Activated CD4-positive, alpha-beta T cell treated with anti-CD3 and anti-CD28 coated beads for 36 hours (primary cell): ENCODE measurements around the gene NFX1. TPM values are rescaled to one million over a fixed set of nuclear protein-coding genes. Genes with fewer than 3 reads are reported as not detected.

Experiments used
- ATAC-seq: fragments of 200-7000 bp; cut with Tn5 transposase; one replicate; pipeline ENCODE4 v1.10.0; 2021; ENCODE audit warnings: mild to moderate bottlenecking, moderate library complexity
- CTCF ChIA-PET: fragments of 350-600 bp; sonication (Branson Sonifier 250); formaldehyde crosslinking; loops from one replicate; lab custom pipeline; 2021; ENCODE audit warnings: antibody characterized with exemption; lab: Charles Lee
- POLR2A ChIA-PET: fragments of 350-600 bp; sonication (Branson Sonifier 250); formaldehyde crosslinking; loops from one replicate; lab custom pipeline; 2021; ENCODE audit warnings: antibody characterized with exemption, inconsistent platforms; lab: Charles Lee
- DNase-seq: peaks from one replicate; pipeline ENCODE4 v3.0.0-alpha.2; 2020
- H3K27ac Mint-ChIP-seq: one replicate; pipeline ENCODE4 v1.8.0; 2021; ENCODE audit warnings: mixed read lengths
- H3K27me3 Mint-ChIP-seq: one replicate; pipeline ENCODE4 v1.8.0; 2021; ENCODE audit warnings: mixed read lengths
- H3K36me3 Mint-ChIP-seq: one replicate; pipeline ENCODE4 v1.8.0; 2021; ENCODE audit warnings: low read depth, mixed read lengths
- H3K4me1 Mint-ChIP-seq: one replicate; pipeline ENCODE4 v1.8.0; 2021; ENCODE audit warnings: mixed read lengths
- H3K4me3 Mint-ChIP-seq: one replicate; pipeline ENCODE4 v1.8.0; 2021; ENCODE audit warnings: mild to moderate bottlenecking, moderate library complexity, mixed read lengths
- H3K9me3 Mint-ChIP-seq: one replicate; pipeline ENCODE4 v1.8.0; 2021; ENCODE audit warnings: low read depth, mixed read lengths
- intact Hi-C, 2 experiments: fragments of 100-400 bp; cut with DNase I in 1 of 2; cut with micrococcal nuclease in 1 of 2; formaldehyde crosslinking; loops; one replicate each; pipeline versions ENCODE4 v1.14.2 to v1.15.1; 2022 to 2024; cut with DNase I, micrococcal nuclease
- total RNA-seq, 2 experiments: library from RNA; stranded (reverse); gene quantifications; one replicate each; pipeline ENCODE4 v1.2.3, GENCODE V29; 2021

The NFX1 gene
- total RNA-seq, 2 experiments from 2014 or later, result 31.2 to 33.7 TPM

GRCh38 chr9:33289496-33289895, 820 bp upstream of the NFX1 start:
- no peaks in the 10 kb centered on the region for H3K27me3 Mint-ChIP-seq
- peaks cover 25% of the 10 kb centered on the region for H3K36me3 Mint-ChIP-seq
- ATAC-seq (no peak), DNase-seq (peak; percentile 56)
- peak overlapping the region; percentile 99 for H3K27ac Mint-ChIP-seq
- peak overlapping the region; percentile 90 for H3K4me3 Mint-ChIP-seq
- H3K4me1 Mint-ChIP-seq, result peaks cover 56% of the 10 kb centered on the region
- ChIA-PET CTCF (interaction anchor here (1.2 to 1.5 kb wide), 3 partner anchors 19 to 63 kb away, joined by 4 to 6 read pairs (median 4); no protein-coding TSS in a partner anchor), POLR2A (interaction anchor here (0.7 to 1.4 kb wide), 6 partner anchors 32 to 264 kb away, joined by 3 to 10 read pairs (median 4); partner anchors contain the start of genes DNAJA1 and SMU1)
- intact Hi-C loops, result loop anchor here (5.0 kb wide), 3 partner anchors 88 to 433 kb away; no protein-coding TSS in a partner anchor
- H3K9me3 Mint-ChIP-seq, result no peaks in the 10 kb centered on the region

- no peak for ATAC-seq
- Mint-ChIP-seq H3K4me3 (peak overlapping the region; percentile 90), H3K9me3 (no peaks in the 10 kb centered on the region), H3K27me3 (no peaks in the 10 kb centered on the region), H3K36me3 (peaks cover 29% of the 10 kb centered on the region), H3K27ac (peak overlapping the region; percentile 99), H3K4me1 (peaks cover 60% of the 10 kb centered on the region)
- intact Hi-C loops, result loop anchor here (1.0 to 10.0 kb wide), 21 partner anchors 16 to 1785 kb away; partner anchors contain the start of genes B4GALT1 (in 2 of the 2), BAG1 (in 2 of the 2), SMU1 (in 2 of the 2) and ACO1 (in 1 of the 2)
- DNase-seq, result no peak
- ChIA-PET POLR2A (interaction anchor here (0.6 to 1.4 kb wide), 10 partner anchors 9 to 265 kb away, joined by 3 to 10 read pairs (median 4); partner anchors contain the start of genes DNAJA1 and SMU1), CTCF (interaction anchor here (0.6 to 1.5 kb wide), 6 partner anchors 14 to 63 kb away, joined by 3 to 6 read pairs (median 4); no protein-coding TSS in a partner anchor)
Measured at GRCh38 chr9:33289936-33290246, 425 bp upstream of the NFX1 start.

GRCh38 chr9:33291031-33291397, 698 bp downstream of the NFX1 start:
- DNase-seq, result no peak
- intact Hi-C loops, result loop anchor here (2.0 to 10.0 kb wide), 5 partner anchors 52 to 1784 kb away; partner anchors contain the start of genes ACO1 (in 1 of the 2), AQP3 (in 1 of the 2), FANCG (in 1 of the 2) and UBAP1 (in 1 of the 2)
- peak overlapping the region; percentile 90 for H3K4me3 Mint-ChIP-seq
- peaks cover 35% of the 10 kb centered on the region for H3K36me3 Mint-ChIP-seq
- ChIA-PET CTCF (interaction anchor here (0.6 to 1.2 kb wide), 4 partner anchors 15 to 471 kb away, joined by 3 to 6 read pairs (median 3); no protein-coding TSS in a partner anchor), POLR2A (interaction anchor here (1.0 to 1.4 kb wide), 5 partner anchors 13 to 266 kb away, joined by 3 to 10 read pairs (median 4); partner anchors contain the start of genes DNAJA1 and SMU1)
- no peak for ATAC-seq
- no peaks in the 10 kb centered on the region for H3K9me3 Mint-ChIP-seq
- H3K4me1 Mint-ChIP-seq, result peaks cover 70% of the 10 kb centered on the region
- H3K27me3 Mint-ChIP-seq, result no peaks in the 10 kb centered on the region
- peak overlapping the region; percentile 99 for H3K27ac Mint-ChIP-seq

DNA sequence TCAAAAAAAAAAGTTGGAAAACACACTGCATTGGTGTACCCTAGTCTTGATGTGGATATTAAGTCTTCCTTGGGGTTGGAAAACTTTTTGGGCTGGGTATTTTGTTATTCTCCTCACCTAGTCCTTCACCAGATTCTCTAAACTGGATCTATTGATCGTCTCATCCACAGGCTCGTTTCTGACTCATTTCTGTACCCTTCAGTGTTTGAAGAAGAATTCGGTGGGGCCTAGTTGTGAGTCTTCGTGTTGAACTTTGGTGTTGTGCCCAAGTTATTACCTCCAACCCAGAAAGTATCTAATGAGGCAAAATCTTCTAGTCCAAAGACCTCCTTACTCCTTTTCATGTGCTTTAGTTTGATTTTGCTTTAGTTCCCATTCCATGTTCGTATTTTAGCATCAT, 1.6 kb downstream of the NFX1 start:
- ATAC-seq (no peak), DNase-seq (no peak)
- Mint-ChIP-seq H3K36me3 (peaks cover 42% of the 10 kb centered on the region), H3K9me3 (no peaks in the 10 kb centered on the region), H3K27ac (peak overlapping the region; percentile 99), H3K4me3 (peak overlapping the region; percentile 90), H3K27me3 (no peaks in the 10 kb centered on the region), H3K4me1 (peaks cover 75% of the 10 kb centered on the region)
- intact Hi-C loops, result loop anchor here (2.0 to 10.0 kb wide), 5 partner anchors 51 to 1783 kb away; partner anchors contain the start of genes ACO1 (in 1 of the 2), AQP3 (in 1 of the 2), FANCG (in 1 of the 2) and UBAP1 (in 1 of the 2)
- POLR2A ChIA-PET, result no interaction called here
- CTCF ChIA-PET, result no interaction called here

- peaks cover 61% of the 10 kb centered on the region for H3K36me3 Mint-ChIP-seq
- peaks cover 80% of the 10 kb centered on the region for H3K4me1 Mint-ChIP-seq
Measured at GRCh38 chr9:33293782-33294181, 3.5 kb downstream of the NFX1 start.

GRCh38 chr9:33294670-33295432, 4.5 kb downstream of the NFX1 start:
- Mint-ChIP-seq H3K27me3 (no peaks in the 10 kb centered on the region), H3K4me1 (peaks cover 88% of the 10 kb centered on the region), H3K36me3 (peaks cover 70% of the 10 kb centered on the region), H3K27ac (peak overlapping the region; percentile 93), H3K4me3 (peak overlapping the region; percentile 50), H3K9me3 (no peaks in the 10 kb centered on the region)
- intact Hi-C loops, result loop anchor here (1.0 to 10.0 kb wide), 5 partner anchors 11 to 1780 kb away; partner anchors contain the start of genes ACO1 (in 1 of the 2), AQP3 (in 1 of the 2), FANCG (in 1 of the 2) and UBAP1 (in 1 of the 2)
- DNase-seq (no peak), ATAC-seq (no peak)
- CTCF ChIA-PET, result interaction anchor here (1.0 kb wide), 1 partner anchor 32 kb away, joined by 3 read pairs; no protein-coding TSS in a partner anchor
- POLR2A ChIA-PET, result no interaction called here

More at GRCh38 chr9:33293782-33294181, 3.5 kb downstream of the NFX1 start:
- H3K4me3 Mint-ChIP-seq, result no peak overlapping the region
- H3K9me3 Mint-ChIP-seq, result no peaks in the 10 kb centered on the region
- ATAC-seq (no peak), DNase-seq (no peak)
- intact Hi-C loops, result loop anchor here (5.0 to 10.0 kb wide), 4 partner anchors 154 to 1781 kb away; partner anchors contain the start of genes ACO1 (in 1 of the 2), AQP3 (in 1 of the 2), FANCG (in 1 of the 2) and UBAP1 (in 1 of the 2)
- CTCF ChIA-PET, result no interaction called here
- POLR2A ChIA-PET, result no interaction called here
- H3K27ac Mint-ChIP-seq, result peak overlapping the region; percentile 93
- no peaks in the 10 kb centered on the region for H3K27me3 Mint-ChIP-seq

DNA sequence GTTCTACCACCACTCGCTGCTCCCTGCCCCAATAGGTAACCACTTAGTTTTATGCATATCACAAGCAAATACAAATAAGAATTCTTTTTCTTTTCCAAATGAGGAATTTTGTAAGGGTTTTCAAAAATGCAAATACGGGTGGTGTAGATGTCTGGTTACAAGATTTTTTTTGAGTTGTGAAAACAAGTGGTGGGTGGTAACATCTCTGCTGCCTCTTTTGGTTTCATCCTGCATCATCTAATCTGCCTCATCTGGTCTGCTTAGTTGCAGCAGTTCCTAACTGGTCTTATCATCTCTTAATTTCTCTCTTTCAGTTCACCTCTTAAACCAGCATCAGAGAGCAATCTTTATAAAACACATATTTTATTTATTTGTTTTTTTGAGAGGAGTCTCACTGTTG, 5.3 kb downstream of the NFX1 start:
- H3K4me3 Mint-ChIP-seq, result peak overlapping the region; percentile 59
- POLR2A ChIA-PET, result no interaction called here
- no peaks in the 10 kb centered on the region for H3K9me3 Mint-ChIP-seq
- H3K36me3 Mint-ChIP-seq, result peaks cover 72% of the 10 kb centered on the region
- peak; percentile 60 for ATAC-seq
- peak overlapping the region; percentile 92 for H3K27ac Mint-ChIP-seq
- intact Hi-C loops, result loop anchor here in 1 of 2 experiments (1.0 to 10.0 kb wide), 4 partner anchors 11 to 1779 kb away; partner anchors contain the start of genes ACO1, FANCG, UBAP1 and VCP
- DNase-seq, result peak; percentile 35
- no peaks in the 10 kb centered on the region for H3K27me3 Mint-ChIP-seq
- CTCF ChIA-PET, result interaction anchor here (0.9 to 2.4 kb wide), 2 partner anchors 8 to 11 kb away, joined by 5 to 16 read pairs; no protein-coding TSS in a partner anchor
- peaks cover 90% of the 10 kb centered on the region for H3K4me1 Mint-ChIP-seq

DNA sequence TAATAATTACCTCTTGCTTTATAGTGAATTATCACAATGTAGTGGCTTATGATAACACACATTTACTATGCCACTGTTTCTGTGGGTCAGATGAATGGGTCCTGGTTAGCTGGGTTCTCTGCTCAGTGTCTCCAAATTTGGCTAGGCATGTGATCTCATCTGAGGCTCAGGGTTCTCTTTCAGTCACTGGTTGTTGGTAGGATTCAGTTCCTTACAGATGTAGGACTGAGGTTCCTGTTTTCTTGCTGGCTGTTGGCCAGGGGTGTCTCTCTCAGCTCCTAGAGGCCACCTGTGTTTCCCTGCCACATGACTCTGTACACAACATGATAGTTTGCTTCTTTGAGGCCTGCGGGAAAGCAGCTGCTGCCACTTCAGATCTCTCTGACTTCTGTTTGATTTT, 7.1 kb downstream of the NFX1 start:
- no peaks in the 10 kb centered on the region for H3K27me3 Mint-ChIP-seq
- peak; percentile 50 for ATAC-seq
- ChIA-PET POLR2A (interaction anchor here (0.6 kb wide), 1 partner anchor 218 kb away, joined by 3 read pairs; no protein-coding TSS in a partner anchor), CTCF (interaction anchor here (1.7 to 2.4 kb wide), 2 partner anchors 10 to 11 kb away, joined by 4 to 16 read pairs; no protein-coding TSS in a partner anchor)
- peak overlapping the region; percentile 23 for H3K4me3 Mint-ChIP-seq
- DNase-seq, result peak; percentile 54
- H3K9me3 Mint-ChIP-seq, result no peaks in the 10 kb centered on the region
- H3K27ac Mint-ChIP-seq, result peak overlapping the region; percentile 90
- H3K4me1 Mint-ChIP-seq, result peaks cover 76% of the 10 kb centered on the region
- peaks cover 68% of the 10 kb centered on the region for H3K36me3 Mint-ChIP-seq
- intact Hi-C loops, result loop anchor here in 1 of 2 experiments (10.0 kb wide), 3 partner anchors 877 to 1777 kb away; partner anchors contain the start of genes ACO1, FANCG, UBAP1 and VCP

DNA sequence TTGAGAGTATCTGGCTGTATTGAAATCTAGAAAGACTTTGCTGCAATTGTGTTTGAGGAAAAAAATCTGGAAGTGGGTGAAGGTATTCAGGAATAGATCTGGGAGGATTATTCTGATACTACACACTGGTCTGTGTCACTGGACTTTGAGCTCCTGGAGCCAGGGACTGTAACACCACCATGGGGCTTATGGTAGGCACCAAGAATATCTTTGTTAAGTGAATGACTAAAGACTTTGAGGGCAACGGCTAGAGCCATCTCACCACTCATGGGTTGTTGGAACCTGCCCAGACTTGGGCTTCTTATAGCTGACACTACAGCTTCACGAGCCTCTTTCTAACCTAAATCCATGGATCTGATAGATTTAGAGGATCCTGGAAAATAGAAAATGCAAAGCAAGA, 10.2 kb downstream of the NFX1 start:
- intact Hi-C loops, result no loop called here
- no peak for ATAC-seq
- Mint-ChIP-seq H3K36me3 (peaks cover 59% of the 10 kb centered on the region), H3K27me3 (no peaks in the 10 kb centered on the region), H3K4me1 (peaks cover 54% of the 10 kb centered on the region), H3K4me3 (no peak overlapping the region), H3K9me3 (no peaks in the 10 kb centered on the region), H3K27ac (peak overlapping the region; percentile 65)
- CTCF ChIA-PET, result interaction anchor here (1.0 to 1.4 kb wide), 2 partner anchors 74 to 167 kb away, joined by 3 read pairs; no protein-coding TSS in a partner anchor
- POLR2A ChIA-PET, result no interaction called here
- no peak for DNase-seq

- H3K36me3 Mint-ChIP-seq, result peaks cover 45% of the 10 kb centered on the region
- H3K4me3 Mint-ChIP-seq, result no peak overlapping the region
- peaks cover 22% of the 10 kb centered on the region for H3K4me1 Mint-ChIP-seq
- H3K9me3 Mint-ChIP-seq, result no peaks in the 10 kb centered on the region
- ChIA-PET CTCF (interaction anchor here (0.6 to 1.3 kb wide), 4 partner anchors 12 to 126 kb away, joined by 3 to 6 read pairs (median 4); no protein-coding TSS in a partner anchor), POLR2A (interaction anchor here (1.2 to 1.4 kb wide), 2 partner anchors 14 to 16 kb away, joined by 3 to 4 read pairs; no protein-coding TSS in a partner anchor)
- ATAC-seq (no peak), DNase-seq (no peak)
- intact Hi-C loops, result no loop called here
- no peak overlapping the region for H3K27ac Mint-ChIP-seq
- H3K27me3 Mint-ChIP-seq, result no peaks in the 10 kb centered on the region
Measured at GRCh38 chr9:33304362-33304761, 14.0 kb downstream of the NFX1 start.
